RWPE1 (cell line): ENCODE measurements around the gene PDZD2.
A peak's percentile ranks its signal among the peaks of the same experiment; 100 is the strongest.
"Not testable (repeated sequence)": the region's sequence is repeated elsewhere in the genome, so short reads cannot be mapped to it uniquely, and the experiment has no call there.

ENCODE experiments used
- CTCF ChIA-PET: fragments of 350-600 bp; sonication (Branson Sonifier 250); formaldehyde crosslinking; extraction: SDS; loops from one replicate; lab custom pipeline; 2021; lab: Yijun Ruan, JAX
- POLR2A ChIA-PET: fragments of 400-600 bp; formaldehyde crosslinking; extraction: SDS; loops from one replicate; lab custom pipeline; 2020; ENCODE audit warnings: antibody characterized with exemption; ENCODE audit not compliant: low non-redundant PET; lab: Yijun Ruan, JAX
- DNase-seq: peaks from one replicate; pipeline ENCODE4 v3.0.0; 2012; ENCODE audit warnings: low spot score
- H3K27ac ChIP-seq: fragments of 450-650 bp; 2 replicates; pipeline ENCODE4 v1.5.1; 2017
- CTCF ChIP-seq: fragments of 450-650 bp; conservative IDR thresholded peaks from 2 replicates; pipeline ENCODE4 v1.5.1; 2017; ENCODE audit warnings: low read depth, mild to moderate bottlenecking

PDZD2 gene

GRCh38 chr5:32013658-32014057, 374.7 kb downstream of the PDZD2 start:
- TF ChIP-seq CTCF = no peak
- CTCF ChIA-PET = no interaction called here
- DNase-seq = no peak
- H3K27ac ChIP-seq = no peak overlapping the region
- POLR2A ChIA-PET = no interaction called here

GRCh38 chr5:32014096-32014745, 375.3 kb downstream of the PDZD2 start:
- H3K27ac ChIP-seq = no peak overlapping the region
- POLR2A ChIA-PET = no interaction called here
- CTCF ChIA-PET = interaction anchor here (1.1 kb wide), 1 partner anchor 9 kb away, joined by 3 read pairs; no protein-coding TSS in a partner anchor
- no peak for DNase-seq
- no peak for TF ChIP-seq CTCF

- POLR2A ChIA-PET, DNase-seq, H3K27ac ChIP-seq: not testable (repeated sequence)
- CTCF ChIA-PET = interaction anchor here (1.1 kb wide), 1 partner anchor 10 kb away, joined by 3 read pairs; no protein-coding TSS in a partner anchor
These were observed 376.3 kb downstream of the PDZD2 start for GRCh38 chr5:32015262-32015661.

GRCh38 chr5:32017692-32018367, 378.9 kb downstream of the PDZD2 start:
- no peak for DNase-seq
- 0 out of 2 replicates have a peak overlapping the region, but pooled peaks have one; percentile 14 for H3K27ac ChIP-seq
- CTCF ChIA-PET = no interaction called here
- POLR2A ChIA-PET = no interaction called here
- no peak for TF ChIP-seq CTCF

- TF ChIP-seq CTCF = no peak
- H3K27ac ChIP-seq = 0 out of 2 replicates have a peak overlapping the region, but pooled peaks have one; percentile 14
- ChIA-PET CTCF (no interaction called here), POLR2A (no interaction called here)
- no peak for DNase-seq
These were observed 379.8 kb downstream of the PDZD2 start for GRCh38 chr5:32018476-32019436.

- ChIA-PET CTCF (no interaction called here), POLR2A (no interaction called here)
- no peak for TF ChIP-seq CTCF
- H3K27ac ChIP-seq = no peak overlapping the region
- DNase-seq = no peak
These were observed 381.3 kb downstream of the PDZD2 start for GRCh38 chr5:32020271-32020670.
